ENCODE data around the gene DLST. TPM values are rescaled to one million over a fixed set of nuclear protein-coding genes. Genes with fewer than 3 reads are reported as not detected.

The DLST gene
- total and polyA plus RNA-seq, 2 of the 4 experiments (the other 2 are of a cell fraction), result 58.6 to 119 TPM

DNA sequence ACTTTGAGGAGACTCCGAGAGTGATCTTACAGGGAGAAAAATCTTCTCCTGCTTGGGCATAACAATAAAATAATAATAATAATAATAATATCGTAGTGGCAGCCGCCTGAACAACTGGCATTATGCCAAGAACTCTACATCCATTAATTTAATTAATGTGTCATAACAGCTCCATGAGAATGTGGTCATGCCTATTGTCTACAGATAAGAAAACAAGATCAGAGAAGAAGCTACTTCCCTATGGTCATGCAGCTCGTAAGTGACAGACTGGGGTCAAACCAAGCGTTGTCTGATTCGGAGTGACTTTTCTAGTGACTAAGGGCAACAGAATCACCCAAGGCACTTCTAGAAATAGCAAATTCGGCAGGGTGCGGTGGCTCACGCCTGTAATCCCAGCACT is 17.5 kb upstream of the DLST start:
- DNase-seq, result no peak
- in situ Hi-C loops (cut with MboI; ENCODE audit: low sequenced_read_pairs) (loop anchor here (5.0 kb wide), 1 partner anchor 38 kb away; no protein-coding TSS in a partner anchor), intact Hi-C loops (cut with micrococcal nuclease) (no loop called here), dilution Hi-C loops (cut with HindIII; ENCODE audit: low sequenced_read_pairs, unreplicated experiment) (no loop called here)
- Histone ChIP-seq H3K9me1 (ENCODE audit: insufficient read depth, low read length) (no peaks in the 10 kb centered on the region), H3K9me3 (ENCODE audit: control insufficient read depth, insufficient read depth, low read length) (no peaks in the 10 kb centered on the region), H4K91ac (ENCODE audit: insufficient read depth, low read depth, low read length) (no peak overlapping the region), H4K5ac (ENCODE audit: low read depth, low read length) (no peak overlapping the region), H2BK15ac (ENCODE audit: low read depth, low read length) (no peak overlapping the region), H3K4ac (ENCODE audit: low read depth, low read length) (no peak overlapping the region), H2BK120ac (ENCODE audit: low read depth, low read length) (no peak overlapping the region), H4K20me1 (ENCODE audit: insufficient read depth, low read length) (no peaks in the 10 kb centered on the region), H2BK5ac (ENCODE audit: low read depth, low read length, poor library complexity, severe bottlenecking) (no peak overlapping the region), H3K36me3 (ENCODE audit: control insufficient read depth, insufficient read depth, low read length) (no peaks in the 10 kb centered on the region), H2AK5ac (ENCODE audit: low read depth, low read length) (no peak overlapping the region), H3K4me2 (ENCODE audit: low read depth, low read length) (no peak overlapping the region), H2BK20ac (ENCODE audit: low read depth, low read length) (no peak overlapping the region), H3K4me3 (ENCODE audit: insufficient read depth, low read depth, low read length) (no peak overlapping the region), H3K4me1 (ENCODE audit: control insufficient read depth, insufficient read depth, low read length) (peaks cover 2% of the 10 kb centered on the region; the same call in 1 of the 2 replicates), H2AFZ (replicated peaks; ENCODE audit: low read length, poor library complexity) (no peak overlapping the region), H2AK9ac (replicated peaks; ENCODE audit: low read depth, low read length, poor library complexity) (no peak overlapping the region), H3K56ac (ENCODE audit: extremely low read depth, insufficient read depth, low read length) (no peak overlapping the region), H3K18ac (ENCODE audit: low read depth, low read length) (no peak overlapping the region), H3K14ac (replicated peaks; ENCODE audit: low read depth, low read length) (no peak overlapping the region), H3K27me3 (ENCODE audit: control insufficient read depth, insufficient read depth, low read length) (peaks cover 8% of the 10 kb centered on the region), H3K27ac (ENCODE audit: insufficient read depth, low read length) (no peak overlapping the region), H3K23ac (ENCODE audit: low read depth, low read length) (no peak overlapping the region), H3K9ac (ENCODE audit: low read depth, low read length) (no peak overlapping the region), H4K8ac (ENCODE audit: low read depth in 2 of 2, low read length in 2 of 2) (no peak overlapping the region), H3K79me1 (ENCODE audit: low read depth in 1 of 2, low read length in 2 of 2) (no peaks in the 10 kb centered on the region)
- no TSS peak for BruUV-seq (replicated peaks)
- ATAC-seq (ENCODE audit: low read depth), result no peak
- CTCF ChIA-PET, result interaction anchor here (2.1 kb wide), 1 partner anchor 41 kb away, joined by 7 read pairs; no protein-coding TSS in a partner anchor
- TF ChIP-seq CHD1 (IDR thresholded peaks at IDR 0.05; ENCODE audit: low read depth, low read length), result no peak
- TF ChIP-seq MAFK (IDR thresholded peaks at IDR 0.05; ENCODE audit: low read depth, low read length), result no peak
- TF ChIP-seq NFE2L2 (IDR thresholded peaks at IDR 0.05; ENCODE audit: low read depth, low read length), result no peak
- TF ChIP-seq CEBPB (IDR thresholded peaks at IDR 0.05; ENCODE audit: low read depth, low read length), result no peak
- TF ChIP-seq, protein P1, sequence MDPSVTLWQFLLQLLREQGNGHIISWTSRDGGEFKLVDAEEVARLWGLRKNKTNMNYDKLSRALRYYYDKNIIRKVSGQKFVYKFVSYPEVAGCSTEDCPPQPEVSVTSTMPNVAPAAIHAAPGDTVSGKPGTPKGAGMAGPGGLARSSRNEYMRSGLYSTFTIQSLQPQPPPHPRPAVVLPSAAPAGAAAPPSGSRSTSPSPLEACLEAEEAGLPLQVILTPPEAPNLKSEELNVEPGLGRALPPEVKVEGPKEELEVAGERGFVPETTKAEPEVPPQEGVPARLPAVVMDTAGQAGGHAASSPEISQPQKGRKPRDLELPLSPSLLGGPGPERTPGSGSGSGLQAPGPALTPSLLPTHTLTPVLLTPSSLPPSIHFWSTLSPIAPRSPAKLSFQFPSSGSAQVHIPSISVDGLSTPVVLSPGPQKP (IDR thresholded peaks at IDR 0.05; ENCODE audit: borderline replicate concordance, low read depth, low read length), result no peak
- no peak for TF ChIP-seq BHLHE40 (IDR thresholded peaks at IDR 0.05; ENCODE audit: low read depth, low read length)
- no peak for TF ChIP-seq POLR2A (IDR thresholded peaks at IDR 0.05; ENCODE audit: low read depth, low read length)
- no peak for TF ChIP-seq MXI1 (IDR thresholded peaks at IDR 0.05; ENCODE audit: borderline replicate concordance, low read depth, low read length)
- TF ChIP-seq, protein P2, sequence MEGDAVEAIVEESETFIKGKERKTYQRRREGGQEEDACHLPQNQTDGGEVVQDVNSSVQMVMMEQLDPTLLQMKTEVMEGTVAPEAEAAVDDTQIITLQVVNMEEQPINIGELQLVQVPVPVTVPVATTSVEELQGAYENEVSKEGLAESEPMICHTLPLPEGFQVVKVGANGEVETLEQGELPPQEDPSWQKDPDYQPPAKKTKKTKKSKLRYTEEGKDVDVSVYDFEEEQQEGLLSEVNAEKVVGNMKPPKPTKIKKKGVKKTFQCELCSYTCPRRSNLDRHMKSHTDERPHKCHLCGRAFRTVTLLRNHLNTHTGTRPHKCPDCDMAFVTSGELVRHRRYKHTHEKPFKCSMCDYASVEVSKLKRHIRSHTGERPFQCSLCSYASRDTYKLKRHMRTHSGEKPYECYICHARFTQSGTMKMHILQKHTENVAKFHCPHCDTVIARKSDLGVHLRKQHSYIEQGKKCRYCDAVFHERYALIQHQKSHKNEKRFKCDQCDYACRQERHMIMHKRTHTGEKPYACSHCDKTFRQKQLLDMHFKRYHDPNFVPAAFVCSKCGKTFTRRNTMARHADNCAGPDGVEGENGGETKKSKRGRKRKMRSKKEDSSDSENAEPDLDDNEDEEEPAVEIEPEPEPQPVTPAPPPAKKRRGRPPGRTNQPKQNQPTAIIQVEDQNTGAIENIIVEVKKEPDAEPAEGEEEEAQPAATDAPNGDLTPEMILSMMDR (conservative IDR thresholded peaks at IDR 0.05; ENCODE audit: low read depth, low read length), result no peak
- no peak for TF ChIP-seq FOS (IDR thresholded peaks at IDR 0.05; ENCODE audit: low read depth, low read length)
- POLR2A ChIA-PET (ENCODE audit: unreplicated experiment), result no interaction called here
- 94% methylated on average over 3 of the region's 9 CpGs; no CpG with 5 or more reads in 1 of the 2 experiments for WGBS, 2 experiments (ENCODE audit: extremely low coverage in 2 of 2, insufficient read length in 1 of 2)

All from IMR-90 (cell line).